Adrenal gland (tissue), 19 donors: Measurements from ENCODE around the gene SLC9C1. TPM values are rescaled to one million over a fixed set of nuclear protein-coding genes. Genes with fewer than 3 reads are reported as not detected.

ENCODE experiments used
- DNase-seq, 7 donors: peaks; one replicate each; pipeline ENCODE4 v3.0.0-alpha.2; 2019 to 2020
- H3K27ac ChIP-seq, 5 donors: fragments of 200-600 bp; sonication (generic) in 4 of 5; 1 replicate in 3 of 5; 2 replicates in 2 of 5; pipeline versions ENCODE4 v1.5.1 to v1.8.0; 2016 to 2020; ENCODE audit warnings: mild to moderate bottlenecking in 1 of 5
- H3K27me3 ChIP-seq: fragments of 200-600 bp; 2 replicates; pipeline ENCODE4 v1.8.0; 2021
- H3K36me3 ChIP-seq, 2 donors: fragments of 200-600 bp; replicated peaks in 1 of 2; 1 replicate in 1 of 2; 2 replicates in 1 of 2; pipeline versions ENCODE4 v1.5.1 to v1.8.0; 2018 to 2022
- H3K4me1 ChIP-seq, 2 donors: fragments of 200-600 bp; replicated peaks in 1 of 2; 1 replicate in 1 of 2; 2 replicates in 1 of 2; pipeline versions ENCODE4 v1.5.1 to v1.8.0; 2018 to 2021
- H3K4me3 ChIP-seq, 4 donors: fragments of 200-600 bp; sonication (generic) in 3 of 4; one replicate each; pipeline ENCODE4 v1.5.1; 2016 to 2018
- H3K9me3 ChIP-seq, 3 donors: fragments of 200-600 bp; sonication (generic) in 1 of 3; replicated peaks in 1 of 3; 1 replicate in 2 of 3; 2 replicates in 1 of 3; pipeline versions ENCODE4 v1.5.1 to v1.8.0; 2016 to 2021
- POLR2A ChIP-seq, 2 donors: fragments of 450-650 bp; IDR thresholded peaks; one replicate each; pipeline ENCODE4 v1.6.1; 2017; ENCODE audit warnings: antibody characterized with exemption in 2 of 2, mild to moderate bottlenecking in 2 of 2, moderate library complexity in 1 of 2
- WGBS, 4 donors: extraction: QIAGEN DNeasy Blood & Tissue Kit in 2 of 4; methylation state at CpG; one replicate each; pipeline versions ENCODE4 v1.1.5 to v1.1.7; 2013 to 2017; 5-methylcytosine and 5-hydroxymethylcytosine counted together
- intact Hi-C, 2 donors: fragments of 100-400 bp; cut with DNase I; formaldehyde crosslinking; loops; one replicate each; pipeline versions ENCODE4 v1.14.1 to v1.15.0; 2022 to 2023
- long read RNA-seq, 10 donors: library from polyadenylated mRNA in 3 of 10; unstranded in 2 of 10; stranded (forward) in 1 of 10; transcript quantifications; one replicate each; pipeline ENCODE4 v2.0.0 and lab custom pipeline, GENCODE V29; 2021 to 2026
- polyA plus RNA-seq, 3 donors: library from polyadenylated mRNA; stranded (reverse); fragments of 200-250 nt in 2 of 3; fragments of 350-450 nt in 1 of 3; fragmentation: Illumina TruSeq in 1 of 3; extraction: RNeasy Lipid Tissue Mini Kit (QIAGEN cat#74804) in 1 of 3; gene quantifications; one replicate each; pipeline ENCODE4 v1.2.3, GENCODE V29; 2013 to 2014
- total RNA-seq, 9 donors: library from RNA; depleted of rRNA in 4 of 9; stranded (reverse); fragments of >200 nt in 4 of 9; fragments of 120-200 nt in 1 of 9; fragmentation: NEBNext Ultra II Directional in 1 of 9; extraction: Animal tissue kit (Norgen Biotek cat#: 25700) in 1 of 9; gene quantifications; one replicate each; pipeline versions ENCODE4 v1.1.0 to v1.2.4, GENCODE V29; 2013 to 2023
- TF ChIP-seq, protein P1 (sequence below), 6 experiments: fragments of 450-650 bp in 4 of 6; fragments of 200-600 bp in 2 of 6; sonication (generic) in 1 of 6; IDR thresholded peaks; 1 replicate in 5 of 6; 2 replicates in 1 of 6; pipeline versions ENCODE4 v1.5.1 to v1.8.0; 2016 to 2021; ENCODE audit warnings: antibody characterized with exemption in 6 of 6, mild to moderate bottlenecking in 2 of 6, moderate library complexity in 1 of 6
- donor health status: healthy with polysubstance abuse.
- donor health status: Bipolar disorder and iron deficiency.
- donor health status: DM: yes; HTN: yes; CAD: no.
- donor health status: DM: no; HTN: no; CAD: no.
- donor health status: DM: no; HTN: no; CAD: no.
- donor health status: DM: yes; HTN: yes; CAD: no.

Gene SLC9C1
- total RNA-seq (under 1 TPM in 1 of 9 donors, not detected in 8; 0.72 TPM), polyA plus RNA-seq (not detected)
- long read RNA-seq, donor 1 = 0 reads
- long read RNA-seq, donor 2 = 0 reads
- long read RNA-seq, donor 3 = 0 reads
- long read RNA-seq, donor 4 = 0 reads
- long read RNA-seq, donor 5 = 0 reads
- long read RNA-seq, donor 6 = 0 reads
- long read RNA-seq, donor 7, partial matches to known transcripts = 19 of 19 reads
- long read RNA-seq, donor 7, other reads (novel, unspliced or antisense) = 0 of 19 reads
- long read RNA-seq, donor 8 = 0 reads
- long read RNA-seq, donor 9 = 0 reads
- long read RNA-seq, donor 10 = 0 reads

- peak in 6 of 7 donors; percentile 27 to 68 (median 52) for DNase-seq
- Histone ChIP-seq H3K27ac (peak within 1 kb of the TSS in 3 of 5 donors; percentile 4 to 64 (median 35)), H3K4me1 (no peaks in the 10 kb centered on the region), H3K4me3 (peak within 1 kb of the TSS in 1 of 4 donors; percentile 32), H3K9me3 (no peaks in the 10 kb centered on the region), H3K36me3 (no peaks in the 10 kb centered on the region), H3K27me3 (no peaks in the 10 kb centered on the region)
- intact Hi-C loops = loop anchor here in 1 of 2 donors (10.0 kb wide), 1 partner anchor 231 kb away; no protein-coding TSS in a partner anchor
- WGBS, 4 donors = 23 to 38% (median 31%) methylated on average over 15 of the region's 15 CpGs
- no peak for TF ChIP-seq POLR2A (IDR thresholded peaks at IDR 0.05)
- TF ChIP-seq, protein P1, sequence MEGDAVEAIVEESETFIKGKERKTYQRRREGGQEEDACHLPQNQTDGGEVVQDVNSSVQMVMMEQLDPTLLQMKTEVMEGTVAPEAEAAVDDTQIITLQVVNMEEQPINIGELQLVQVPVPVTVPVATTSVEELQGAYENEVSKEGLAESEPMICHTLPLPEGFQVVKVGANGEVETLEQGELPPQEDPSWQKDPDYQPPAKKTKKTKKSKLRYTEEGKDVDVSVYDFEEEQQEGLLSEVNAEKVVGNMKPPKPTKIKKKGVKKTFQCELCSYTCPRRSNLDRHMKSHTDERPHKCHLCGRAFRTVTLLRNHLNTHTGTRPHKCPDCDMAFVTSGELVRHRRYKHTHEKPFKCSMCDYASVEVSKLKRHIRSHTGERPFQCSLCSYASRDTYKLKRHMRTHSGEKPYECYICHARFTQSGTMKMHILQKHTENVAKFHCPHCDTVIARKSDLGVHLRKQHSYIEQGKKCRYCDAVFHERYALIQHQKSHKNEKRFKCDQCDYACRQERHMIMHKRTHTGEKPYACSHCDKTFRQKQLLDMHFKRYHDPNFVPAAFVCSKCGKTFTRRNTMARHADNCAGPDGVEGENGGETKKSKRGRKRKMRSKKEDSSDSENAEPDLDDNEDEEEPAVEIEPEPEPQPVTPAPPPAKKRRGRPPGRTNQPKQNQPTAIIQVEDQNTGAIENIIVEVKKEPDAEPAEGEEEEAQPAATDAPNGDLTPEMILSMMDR (IDR thresholded peaks at IDR 0.05) = peak; percentile 43 to 67 (median 64)
Observed at GRCh38 chr3:112293368-112294321, at the start of gene SLC9C1. SLC9C1 (minus strand) TSS chr3:112294216; CDS start chr3:112286791, 7,425 bp downstream.

DNA sequence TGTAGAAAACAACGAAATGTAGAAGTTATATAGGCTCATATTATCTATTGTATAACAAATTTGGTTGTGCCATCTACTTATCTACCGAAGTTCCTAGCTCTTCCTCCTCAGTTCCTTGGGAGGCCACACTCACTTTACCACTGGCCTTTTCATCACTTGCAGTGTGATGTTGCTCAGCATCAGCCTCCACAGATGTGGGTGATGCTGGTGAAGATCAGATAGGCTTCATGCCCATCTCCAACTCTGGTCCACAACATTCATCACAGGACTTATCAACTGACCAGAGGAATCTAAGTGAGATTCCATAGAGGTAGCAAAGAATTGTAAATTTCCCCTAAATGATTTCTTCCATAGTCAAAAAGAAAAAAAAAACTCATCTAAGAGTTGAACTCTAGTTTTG, 47.4 kb upstream of the SLC9C1 start:
- no peak overlapping the region for H3K27ac ChIP-seq
- no peaks in the 10 kb centered on the region for H3K36me3 ChIP-seq
- WGBS, 4 donors = 78 to 95% (median 89%) methylated on average over 2 of the region's 2 CpGs
- no peak for TF ChIP-seq POLR2A (IDR thresholded peaks at IDR 0.05)
- TF ChIP-seq, protein P1 (IDR thresholded peaks at IDR 0.05) = no peak
- intact Hi-C loops = no loop called here
- no peak for DNase-seq
- H3K4me1 ChIP-seq = peaks cover 0 to 6% of the 10 kb centered on the region in 2 donors
- no peaks in the 10 kb centered on the region for H3K27me3 ChIP-seq
- H3K9me3 ChIP-seq = no peaks in the 10 kb centered on the region
- H3K4me3 ChIP-seq = no peak overlapping the region

- no peak overlapping the region for H3K4me3 ChIP-seq
- intact Hi-C loops = no loop called here
- no peak for DNase-seq
- TF ChIP-seq POLR2A (IDR thresholded peaks at IDR 0.05) = no peak
- TF ChIP-seq, protein P1 (IDR thresholded peaks at IDR 0.05) = no peak
- no peak overlapping the region for H3K27ac ChIP-seq
- 74 to 87% (median 80%) methylated on average over 2 of the region's 2 CpGs for WGBS, 4 donors
- H3K4me1 ChIP-seq = peaks cover 0 to 6% of the 10 kb centered on the region in 2 donors
- no peaks in the 10 kb centered on the region for H3K27me3 ChIP-seq
- no peaks in the 10 kb centered on the region for H3K36me3 ChIP-seq
- H3K9me3 ChIP-seq = no peaks in the 10 kb centered on the region
Observed at GRCh38 chr3:112339609-112340008, 45.6 kb upstream of the SLC9C1 start.

GRCh38 chr3:112339134-112339533, 45.1 kb upstream of the SLC9C1 start:
- no peak overlapping the region for H3K4me3 ChIP-seq
- no peak for DNase-seq
- peaks cover 0 to 6% of the 10 kb centered on the region in 2 donors for H3K4me1 ChIP-seq
- no peaks in the 10 kb centered on the region for H3K36me3 ChIP-seq
- intact Hi-C loops = no loop called here
- H3K27ac ChIP-seq = no peak overlapping the region
- no peaks in the 10 kb centered on the region for H3K9me3 ChIP-seq
- TF ChIP-seq, protein P1 (IDR thresholded peaks at IDR 0.05) = no peak
- no peak for TF ChIP-seq POLR2A (IDR thresholded peaks at IDR 0.05)
- H3K27me3 ChIP-seq = no peaks in the 10 kb centered on the region
